GM19099 (cell line): Measurements from ENCODE around the gene LRRC23.

Experiments used
- POLR2A ChIP-seq: IDR thresholded peaks from 3 replicates; pipeline ENCODE4 v1.6.1; 2011; ENCODE audit warnings: low read depth; ENCODE audit not compliant: insufficient read length; ENCODE audit errors: extremely low read depth

The LRRC23 gene

DNA sequence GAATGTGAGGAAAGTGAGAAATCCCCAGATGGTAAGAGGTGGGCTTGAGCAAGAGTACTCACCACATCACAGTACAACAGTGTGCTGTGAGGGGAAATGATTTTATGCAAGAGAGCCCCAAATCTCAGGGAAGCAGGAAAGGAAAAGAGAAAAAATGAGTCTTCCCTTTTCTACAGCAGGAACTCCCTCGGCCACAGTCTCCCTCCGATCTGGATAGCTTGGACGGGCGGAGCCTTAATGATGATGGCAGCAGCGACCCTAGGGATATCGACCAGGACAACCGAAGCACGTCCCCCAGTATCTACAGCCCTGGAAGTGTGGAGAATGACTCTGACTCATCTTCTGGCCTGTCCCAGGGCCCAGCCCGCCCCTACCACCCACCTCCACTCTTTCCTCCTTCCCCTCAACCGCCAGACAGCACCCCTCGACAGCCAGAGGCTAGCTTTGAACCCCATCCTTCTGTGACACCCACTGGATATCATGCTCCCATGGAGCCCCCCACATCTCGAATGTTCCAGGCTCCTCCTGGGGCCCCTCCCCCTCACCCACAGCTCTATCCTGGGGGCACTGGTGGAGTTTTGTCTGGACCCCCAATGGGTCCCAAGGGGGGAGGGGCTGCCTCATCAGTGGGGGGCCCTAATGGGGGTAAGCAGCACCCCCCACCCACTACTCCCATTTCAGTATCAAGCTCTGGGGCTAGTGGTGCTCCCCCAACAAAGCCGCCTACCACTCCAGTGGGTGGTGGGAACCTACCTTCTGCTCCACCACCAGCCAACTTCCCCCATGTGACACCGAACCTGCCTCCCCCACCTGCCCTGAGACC is 31.0 kb downstream of the LRRC23 start:
- TF ChIP-seq POLR2A = no peak

DNA sequence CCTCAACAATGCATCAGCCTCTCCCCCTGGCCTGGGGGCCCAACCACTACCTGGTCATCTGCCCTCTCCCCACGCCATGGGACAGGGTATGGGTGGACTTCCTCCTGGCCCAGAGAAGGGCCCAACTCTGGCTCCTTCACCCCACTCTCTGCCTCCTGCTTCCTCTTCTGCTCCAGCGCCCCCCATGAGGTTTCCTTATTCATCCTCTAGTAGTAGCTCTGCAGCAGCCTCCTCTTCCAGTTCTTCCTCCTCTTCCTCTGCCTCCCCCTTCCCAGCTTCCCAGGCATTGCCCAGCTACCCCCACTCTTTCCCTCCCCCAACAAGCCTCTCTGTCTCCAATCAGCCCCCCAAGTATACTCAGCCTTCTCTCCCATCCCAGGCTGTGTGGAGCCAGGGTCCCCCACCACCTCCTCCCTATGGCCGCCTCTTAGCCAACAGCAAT is 31.6 kb downstream of the LRRC23 start:
- no peak for TF ChIP-seq POLR2A

- no peak for TF ChIP-seq POLR2A
Observed at GRCh38 chr12:6936636-6937480, 32.2 kb downstream of the LRRC23 start.

DNA sequence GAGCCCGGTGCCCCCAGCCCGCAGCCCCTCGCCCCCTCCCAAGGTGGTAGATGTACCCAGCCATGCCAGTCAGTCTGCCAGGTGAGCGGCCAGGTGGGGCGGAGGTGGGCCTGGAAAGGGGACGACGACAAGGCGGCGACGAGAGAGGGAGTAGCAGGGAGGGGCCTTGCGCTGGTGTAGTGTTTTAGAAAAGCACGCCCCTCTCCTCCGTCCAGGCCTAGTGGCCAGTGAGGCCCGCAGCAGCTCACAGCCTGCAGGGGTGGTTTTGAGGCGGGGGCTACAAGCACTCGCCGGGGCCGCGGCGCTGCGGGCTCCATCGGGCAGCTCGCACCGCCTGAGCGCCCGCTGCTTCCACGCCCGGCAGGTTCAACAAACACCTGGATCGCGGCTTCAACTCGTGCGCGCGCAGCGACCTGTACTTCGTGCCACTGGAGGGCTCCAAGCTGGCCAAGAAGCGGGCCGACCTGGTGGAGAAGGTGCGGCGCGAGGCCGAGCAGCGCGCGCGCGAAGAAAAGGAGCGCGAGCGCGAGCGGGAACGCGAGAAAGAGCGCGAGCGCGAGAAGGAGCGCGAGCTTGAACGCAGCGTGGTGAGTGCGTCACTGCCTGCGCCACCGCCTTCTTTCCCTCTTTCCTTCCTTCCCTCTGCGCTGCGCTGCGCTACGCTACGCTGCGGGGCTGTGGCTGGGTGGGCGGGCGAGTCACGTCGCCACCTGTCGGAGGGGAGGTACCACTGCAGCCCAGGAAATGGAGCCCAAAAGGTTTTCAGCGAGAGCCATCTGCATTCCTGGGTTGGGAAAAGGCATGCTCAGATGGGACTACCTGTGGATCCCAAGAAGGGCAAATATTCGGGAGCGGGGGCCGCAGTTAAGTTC is 33.1 kb downstream of the LRRC23 start:
- TF ChIP-seq POLR2A = peak; percentile 87

DNA sequence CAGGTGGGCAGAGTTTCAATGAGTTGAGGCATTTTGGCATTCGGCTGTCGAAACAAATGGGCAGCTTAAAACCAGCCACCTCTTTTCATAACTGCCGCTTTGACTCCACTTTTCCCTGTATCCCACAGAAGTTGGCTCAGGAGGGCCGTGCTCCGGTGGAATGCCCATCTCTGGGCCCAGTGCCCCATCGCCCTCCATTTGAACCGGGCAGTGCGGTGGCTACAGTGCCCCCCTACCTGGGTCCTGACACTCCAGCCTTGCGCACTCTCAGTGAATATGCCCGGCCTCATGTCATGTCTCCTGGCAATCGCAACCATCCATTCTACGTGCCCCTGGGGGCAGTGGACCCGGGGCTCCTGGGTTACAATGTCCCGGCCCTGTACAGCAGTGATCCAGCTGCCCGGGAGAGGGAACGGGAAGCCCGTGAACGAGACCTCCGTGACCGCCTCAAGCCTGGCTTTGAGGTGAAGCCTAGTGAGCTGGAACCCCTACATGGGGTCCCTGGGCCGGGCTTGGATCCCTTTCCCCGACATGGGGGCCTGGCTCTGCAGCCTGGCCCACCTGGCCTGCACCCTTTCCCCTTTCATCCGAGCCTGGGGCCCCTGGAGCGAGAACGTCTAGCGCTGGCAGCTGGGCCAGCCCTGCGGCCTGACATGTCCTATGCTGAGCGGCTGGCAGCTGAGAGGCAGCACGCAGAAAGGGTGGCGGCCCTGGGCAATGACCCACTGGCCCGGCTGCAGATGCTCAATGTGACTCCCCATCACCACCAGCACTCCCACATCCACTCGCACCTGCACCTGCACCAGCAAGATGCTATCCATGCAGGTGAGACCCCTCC is 34.0 kb downstream of the LRRC23 start:
- no peak for TF ChIP-seq POLR2A

DNA sequence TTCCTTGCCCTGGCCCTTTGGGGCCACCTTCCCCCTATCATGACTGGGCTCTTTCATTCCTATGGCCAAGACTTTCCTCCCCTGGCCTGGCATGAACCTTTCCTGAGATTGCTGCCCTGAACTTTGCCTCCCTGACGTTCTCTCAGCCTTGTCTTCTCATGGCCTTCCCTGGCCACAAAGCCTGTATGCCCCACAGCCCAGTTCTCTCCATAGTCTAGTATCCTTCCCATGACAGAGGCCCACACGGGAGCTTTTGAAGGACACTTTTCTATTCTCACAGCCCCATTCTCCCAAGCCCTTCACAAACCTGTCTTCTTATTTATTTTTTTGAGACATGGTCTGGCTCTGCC is 34.5 kb downstream of the LRRC23 start:
- TF ChIP-seq POLR2A = no peak

DNA sequence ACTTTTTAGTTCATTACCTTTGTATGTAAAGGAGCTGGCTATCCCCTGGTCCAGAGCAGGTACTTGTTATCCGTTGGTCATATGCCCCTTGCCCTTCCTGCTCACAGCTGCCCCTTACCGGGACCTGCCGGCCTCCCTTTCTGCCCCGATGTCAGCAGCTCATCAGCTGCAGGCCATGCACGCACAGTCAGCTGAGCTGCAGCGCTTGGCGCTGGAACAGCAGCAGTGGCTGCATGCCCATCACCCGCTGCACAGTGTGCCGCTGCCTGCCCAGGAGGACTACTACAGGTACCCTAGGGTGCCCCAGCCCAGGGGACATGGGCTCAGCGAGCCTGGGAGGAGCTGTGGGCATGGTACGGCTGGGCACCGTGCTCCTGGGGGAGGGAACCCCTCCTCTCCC is 36.6 kb downstream of the LRRC23 start:
- TF ChIP-seq POLR2A = no peak

GRCh38 chr12:6941782-6942181 is 37.2 kb downstream of the LRRC23 start:
- TF ChIP-seq POLR2A = no peak

DNA sequence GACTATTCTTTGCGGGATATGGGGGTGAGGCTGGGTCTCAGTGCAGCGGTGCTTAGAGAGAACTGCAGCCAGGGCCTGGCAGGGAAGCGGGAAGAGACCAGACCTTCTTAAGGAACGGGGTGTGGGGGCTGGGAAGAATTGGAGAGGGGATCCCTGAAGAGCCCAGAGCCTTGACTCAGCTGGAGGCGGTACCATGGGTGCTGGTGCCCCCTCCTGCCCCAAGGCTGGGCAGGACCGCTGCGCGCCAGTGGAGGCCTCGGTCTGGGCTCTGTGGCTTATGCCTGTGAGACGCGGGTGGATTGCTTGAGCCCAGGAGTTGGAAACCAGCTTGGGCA is 37.7 kb downstream of the LRRC23 start:
- no peak for TF ChIP-seq POLR2A

- TF ChIP-seq POLR2A = no peak
Observed at GRCh38 chr12:6943389-6943721, 38.7 kb downstream of the LRRC23 start.

GRCh38 chr12:6943722-6944380 is 39.2 kb downstream of the LRRC23 start, which contains the start of the genes C12orf57 and RNU7-1:
C12orf57 (plus strand) TSS chr12:6944022; CDS start chr12:6944122, 100 bp downstream.
RNU7-1 (plus strand) TSS chr12:6943816.
- TF ChIP-seq POLR2A = peak; percentile 99

GRCh38 chr12:6944381-6945186 is 40.0 kb downstream of the LRRC23 start:
- no peak for TF ChIP-seq POLR2A

DNA sequence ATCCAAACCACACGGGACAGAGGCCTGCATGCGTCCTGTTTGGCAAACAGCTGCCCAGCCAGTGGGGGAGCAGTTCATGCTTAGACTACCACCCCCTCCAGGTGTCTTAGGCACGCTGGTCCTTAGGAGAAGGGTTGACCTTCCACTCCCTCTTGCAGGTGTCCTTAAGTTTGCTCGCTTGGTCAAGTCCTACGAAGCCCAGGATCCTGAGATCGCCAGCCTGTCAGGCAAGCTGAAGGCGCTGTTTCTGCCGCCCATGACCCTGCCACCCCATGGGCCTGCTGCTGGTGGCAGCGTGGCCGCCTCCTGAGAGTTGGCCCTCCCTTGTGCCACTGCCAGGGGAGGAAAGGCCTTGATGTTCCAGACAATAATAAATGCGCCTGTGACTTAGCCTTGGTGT is 41.0 kb downstream of the LRRC23 start:
- TF ChIP-seq POLR2A = no peak
